Lung (tissue), 12 donors: Measurements from ENCODE around the gene MRPL30. TPM values are rescaled to one million over a fixed set of nuclear protein-coding genes. Genes with fewer than 3 reads are reported as not detected.

ENCODE experiments used
- ATAC-seq: fragments of 200-7000 bp; cut with Tn5 transposase; one replicate; pipeline ENCODE4 v1.9.1; 2020; ENCODE audit warnings: moderate number of reproducible peaks; ENCODE audit not compliant: insufficient read depth, low FRiP score
- DNase-seq, 3 donors: peaks; one replicate each; pipeline ENCODE4 v3.0.0-alpha.2; 2013 to 2017
- H3K27ac ChIP-seq, 2 donors: one replicate each; pipeline ENCODE4 v1.5.1; 2013; ENCODE audit warnings: mild to moderate bottlenecking in 2 of 2, moderate library complexity in 2 of 2, control low read depth in 1 of 2, inconsistent platforms in 1 of 2, low read depth in 1 of 2, low read length in 1 of 2
- H3K27me3 ChIP-seq, 3 donors: one replicate each; pipeline ENCODE4 v1.5.1; 2013; ENCODE audit warnings: low read length in 2 of 3; ENCODE audit not compliant: control insufficient read depth in 3 of 3, insufficient read depth in 3 of 3
- H3K36me3 ChIP-seq, 4 donors: one replicate each; pipeline ENCODE4 v1.5.1; 2013; ENCODE audit warnings: low read length in 4 of 4, mild to moderate bottlenecking in 1 of 4, moderate library complexity in 1 of 4; ENCODE audit not compliant: control insufficient read depth in 4 of 4, insufficient read depth in 4 of 4
- H3K4me1 ChIP-seq, 5 donors: one replicate each; pipeline ENCODE4 v1.5.1; 2013; ENCODE audit warnings: low read length in 5 of 5, mild to moderate bottlenecking in 2 of 5, moderate library complexity in 1 of 5; ENCODE audit not compliant: control insufficient read depth in 5 of 5, insufficient read depth in 5 of 5
- H3K4me3 ChIP-seq: one replicate; pipeline ENCODE4 v1.5.1; 2013; ENCODE audit warnings: mild to moderate bottlenecking, control low read depth, moderate library complexity
- H3K9ac ChIP-seq, 2 donors: one replicate each; pipeline ENCODE4 v1.5.1; 2013; ENCODE audit warnings: low read length in 2 of 2, control low read depth in 1 of 2; ENCODE audit not compliant: insufficient read depth in 1 of 2
- H3K9me3 ChIP-seq, 4 donors: one replicate each; pipeline ENCODE4 v1.5.1; 2013; ENCODE audit warnings: low read length in 3 of 4, mild to moderate bottlenecking in 1 of 4, moderate library complexity in 1 of 4; ENCODE audit not compliant: control insufficient read depth in 4 of 4, insufficient read depth in 3 of 4
- WGBS, 2 donors: extraction: QIAGEN DNeasy Blood & Tissue Kit; methylation state at CpG; one replicate each; pipeline ENCODE4 v1.1.7; 2013; 5-methylcytosine and 5-hydroxymethylcytosine counted together
- polyA plus RNA-seq, 2 donors: library from polyadenylated mRNA; stranded (reverse); fragments of 200-250 nt; gene quantifications; one replicate each; pipeline ENCODE4 v1.2.1, GENCODE V29; 2013
- total RNA-seq, 2 donors: library from RNA; depleted of rRNA in 1 of 2; stranded (reverse); fragments of >200 nt in 1 of 2; gene quantifications; one replicate each; pipeline ENCODE4 v1.2.1, GENCODE V29; 2014 to 2021
- TF ChIP-seq, protein P1 (sequence below): IDR thresholded peaks from 2 replicates; pipeline ENCODE4 v1.5.1; 2012; ENCODE audit warnings: mild to moderate bottlenecking; ENCODE audit errors: control extremely low read depth, extremely low read depth
- donor health status: control.
- donor health status: control.
- donor health status: Bipolar disorder and iron deficiency.
- donor health status: healthy.
- donor health status: DM: yes; HTN: yes; CAD: no.

Gene MRPL30
- total and polyA plus RNA-seq, 4 donors: 15.2 to 34.2 (median 20.0) TPM

- H3K36me3 ChIP-seq: peaks cover 4 to 19% (median 8%) of the 10 kb centered on the region in 4 donors
- H3K27ac ChIP-seq: peak within 1 kb of the TSS; percentile 93 to 98
- peak within 1 kb of the TSS; percentile 64 to 94 for H3K9ac ChIP-seq
- WGBS, 2 donors: 0 to 1% methylated on average over 64 to 70 of the region's 70 CpGs
- peak within 1 kb of the TSS; percentile 84 for H3K4me3 ChIP-seq
- TF ChIP-seq, protein P1, sequence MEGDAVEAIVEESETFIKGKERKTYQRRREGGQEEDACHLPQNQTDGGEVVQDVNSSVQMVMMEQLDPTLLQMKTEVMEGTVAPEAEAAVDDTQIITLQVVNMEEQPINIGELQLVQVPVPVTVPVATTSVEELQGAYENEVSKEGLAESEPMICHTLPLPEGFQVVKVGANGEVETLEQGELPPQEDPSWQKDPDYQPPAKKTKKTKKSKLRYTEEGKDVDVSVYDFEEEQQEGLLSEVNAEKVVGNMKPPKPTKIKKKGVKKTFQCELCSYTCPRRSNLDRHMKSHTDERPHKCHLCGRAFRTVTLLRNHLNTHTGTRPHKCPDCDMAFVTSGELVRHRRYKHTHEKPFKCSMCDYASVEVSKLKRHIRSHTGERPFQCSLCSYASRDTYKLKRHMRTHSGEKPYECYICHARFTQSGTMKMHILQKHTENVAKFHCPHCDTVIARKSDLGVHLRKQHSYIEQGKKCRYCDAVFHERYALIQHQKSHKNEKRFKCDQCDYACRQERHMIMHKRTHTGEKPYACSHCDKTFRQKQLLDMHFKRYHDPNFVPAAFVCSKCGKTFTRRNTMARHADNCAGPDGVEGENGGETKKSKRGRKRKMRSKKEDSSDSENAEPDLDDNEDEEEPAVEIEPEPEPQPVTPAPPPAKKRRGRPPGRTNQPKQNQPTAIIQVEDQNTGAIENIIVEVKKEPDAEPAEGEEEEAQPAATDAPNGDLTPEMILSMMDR: no peak
- H3K27me3 ChIP-seq: no peaks in the 10 kb centered on the region
- H3K4me1 ChIP-seq: peaks cover 4 to 18% (median 5%) of the 10 kb centered on the region in 5 donors
- ATAC-seq (peak; percentile 97), DNase-seq (peak; percentile 93 to 97 (median 94))
- no peaks in the 10 kb centered on the region for H3K9me3 ChIP-seq
Observed at GRCh38 chr2:99154643-99155536, 26.1 kb upstream of the MRPL30 start, which contains the start of the genes LIPT1 and TSGA10. TSS of gene LIPT1 (plus strand) at chr2:99154967. CDS start at chr2:99161958, 6,991 bp downstream. TSS of gene TSGA10 (minus strand) at chr2:99154942. CDS start at chr2:99109439, 45,503 bp downstream.

DNA sequence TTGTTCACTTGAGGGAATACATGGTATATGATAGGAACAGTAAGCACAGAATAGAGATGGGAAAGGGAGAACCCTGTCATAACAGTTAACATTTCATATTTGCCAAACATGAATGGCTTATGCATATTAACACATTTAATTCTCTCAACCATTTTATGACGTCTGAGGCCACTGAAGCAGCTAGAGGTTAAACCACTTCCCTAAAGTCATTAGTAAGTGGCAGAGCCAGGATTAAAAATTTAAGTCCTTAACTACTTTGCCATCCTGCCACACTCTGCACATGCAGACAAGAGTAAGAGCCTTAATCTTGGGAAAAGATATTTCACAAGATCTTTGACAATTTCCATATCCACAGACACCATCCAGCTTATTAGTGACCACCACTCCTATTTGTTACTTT, 24.1 kb upstream of the MRPL30 start:
- Histone ChIP-seq H3K27me3 (no peaks in the 10 kb centered on the region), H3K9me3 (no peaks in the 10 kb centered on the region), H3K27ac (no peak overlapping the region), H3K4me1 (peaks cover 4 to 18% (median 5%) of the 10 kb centered on the region in 5 donors), H3K9ac (no peak overlapping the region), H3K36me3 (peaks cover 5 to 19% (median 8%) of the 10 kb centered on the region in 4 donors), H3K4me3 (no peak overlapping the region)
- TF ChIP-seq, protein P1: no peak
- no peak for ATAC-seq
- no peak for DNase-seq
- 42 to 70% methylated on average over 1 of the region's 1 CpG for WGBS, 2 donors

DNA sequence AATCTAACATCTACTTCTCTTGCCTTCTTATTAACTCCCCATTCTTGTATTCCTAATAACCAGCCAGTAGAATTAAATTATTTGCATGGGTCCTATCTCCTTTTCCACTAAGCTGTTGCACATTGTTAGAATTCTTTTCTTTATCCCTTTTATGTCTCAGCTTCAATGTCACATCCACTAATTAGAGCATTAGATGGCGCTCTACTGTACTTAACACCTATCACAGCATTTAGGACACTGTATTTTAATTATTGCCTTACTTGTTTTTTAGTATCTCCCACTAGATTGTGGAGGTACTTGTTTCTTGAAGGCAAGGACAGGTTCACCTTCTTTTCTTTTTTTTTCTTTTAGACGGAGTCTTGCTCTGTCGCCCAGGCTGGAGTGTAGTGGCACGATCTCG, 22.4 kb upstream of the MRPL30 start:
- Histone ChIP-seq H3K36me3 (peaks cover 5 to 19% (median 11%) of the 10 kb centered on the region in 4 donors), H3K27ac (no peak overlapping the region), H3K9ac (no peak overlapping the region), H3K4me1 (peaks cover 4 to 16% (median 5%) of the 10 kb centered on the region in 5 donors), H3K9me3 (no peaks in the 10 kb centered on the region), H3K4me3 (no peak overlapping the region), H3K27me3 (no peaks in the 10 kb centered on the region)
- TF ChIP-seq, protein P1: no peak
- WGBS, 2 donors: 95% methylated on average over 5 of the region's 5 CpGs
- ATAC-seq (no peak), DNase-seq (no peak)
